GM21390 (cell line): ENCODE data around the gene MC3R.

Experiments
- ATAC-seq: cut with Tn5 transposase; IDR thresholded peaks from one replicate; pipeline ENCODE4 v1.9.1; 2021; ENCODE audit not compliant: unreplicated experiment

The MC3R gene

GRCh38 chr20:56249244-56249955 is 868 bp downstream of the MC3R start:
- no peak for ATAC-seq

GRCh38 chr20:56249956-56250355 is 1.4 kb downstream of the MC3R start:
- no peak for ATAC-seq

GRCh38 chr20:56257604-56258003 is 9.1 kb downstream of the MC3R start:
- no peak for ATAC-seq

GRCh38 chr20:56259948-56260347 is 11.4 kb downstream of the MC3R start:
- no peak for ATAC-seq

GRCh38 chr20:56268536-56268935 is 20.0 kb downstream of the MC3R start:
- no peak for ATAC-seq

GRCh38 chr20:56271974-56272373 is 23.4 kb downstream of the MC3R start:
- no peak for ATAC-seq

GRCh38 chr20:56273491-56273890 is 25.0 kb downstream of the MC3R start:
- ATAC-seq, result no peak

GRCh38 chr20:56274156-56274555 is 25.6 kb downstream of the MC3R start:
- no peak for ATAC-seq

- no peak for ATAC-seq
Observed at GRCh38 chr20:56278196-56278595, 29.7 kb downstream of the MC3R start.

- ATAC-seq, result no peak
Observed at GRCh38 chr20:56285496-56285895, 37.0 kb downstream of the MC3R start.

- no peak for ATAC-seq
Observed at GRCh38 chr20:56289652-56290051, 41.1 kb downstream of the MC3R start.

- no peak for ATAC-seq
Observed at GRCh38 chr20:56299362-56299761, 50.8 kb downstream of the MC3R start.
